Right lobe of liver (tissue), 4 donors: ENCODE results near the gene TPM4.

Source experiments
- CTCF ChIP-seq, 4 donors: fragments of 200-600 bp in 3 of 4; fragments of 450-650 bp in 1 of 4; IDR thresholded peaks; one replicate each; pipeline versions ENCODE4 v1.5.1 to v1.8.0; 2016 to 2022; ENCODE audit warnings: antibody characterized with exemption in 4 of 4, mild to moderate bottlenecking in 2 of 4
- POLR2A ChIP-seq: fragments of 450-650 bp; IDR thresholded peaks from one replicate; pipeline ENCODE4 v1.6.1; 2017; ENCODE audit warnings: antibody characterized with exemption, mild to moderate bottlenecking
- donor health status: DM: no; HTN: no; CAD: no.
- donor health status: DM: no; HTN: no; CAD: no.
- donor health status: DM: no; HTN: yes; CAD: no.

DNA sequence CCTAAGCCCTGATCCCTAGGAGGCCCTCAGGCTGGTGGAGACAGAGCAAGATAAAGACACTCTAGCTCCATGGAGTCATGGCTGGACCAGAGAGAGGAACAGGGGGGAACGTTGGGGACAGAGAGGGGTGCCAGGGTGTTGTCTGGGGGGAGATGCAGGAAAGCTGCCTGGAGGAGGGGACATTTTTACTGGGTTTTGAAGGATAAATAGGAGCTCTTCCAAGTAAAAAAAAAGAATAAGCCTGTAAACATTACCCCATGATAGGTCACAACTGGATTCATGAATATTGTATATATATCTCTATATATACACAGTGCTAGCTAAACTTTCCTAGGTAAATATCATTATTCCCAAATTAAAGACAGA is 67.9 kb downstream of the TPM4 start:
- TF ChIP-seq CTCF (IDR thresholded peaks at IDR 0.05) = no peak
- no peak for TF ChIP-seq POLR2A
